COLO668 (cell line): ENCODE data around the gene RPL41.
"Not testable (repeated sequence)": the region's sequence is repeated elsewhere in the genome, so short reads cannot be mapped to it uniquely, and the experiment has no call there.

Experiments used
- DNase-seq: peaks from one replicate; lab custom pipeline; 2025; ENCODE audit not compliant: unreplicated experiment; lab: John Stamatoyannopoulos, UW

Gene RPL41

GRCh38 chr12:56153678-56154065 lies 37.2 kb downstream of the RPL41 start:
- DNase-seq: no peak

GRCh38 chr12:56154246-56154771 lies 37.9 kb downstream of the RPL41 start:
- DNase-seq: no peak

GRCh38 chr12:56154818-56155217 lies 38.4 kb downstream of the RPL41 start:
- DNase-seq: no peak

GRCh38 chr12:56155256-56155845 lies 38.9 kb downstream of the RPL41 start:
- DNase-seq: no peak

- DNase-seq: not testable (repeated sequence)
Measured at GRCh38 chr12:56156464-56157200, 40.2 kb downstream of the RPL41 start.

GRCh38 chr12:56157201-56158028 lies 41.0 kb downstream of the RPL41 start:
- DNase-seq: peak; percentile 69

GRCh38 chr12:56158029-56158925 lies 41.8 kb downstream of the RPL41 start, which contains the start of gene MYL6:
MYL6 (plus strand) TSS chr12:56158359; CDS start chr12:56158402, 43 bp downstream.
- peak; percentile 89 for DNase-seq

GRCh38 chr12:56158926-56159461 lies 42.6 kb downstream of the RPL41 start:
- DNase-seq: no peak

- no peak for DNase-seq
Measured at GRCh38 chr12:56159482-56160192, 43.2 kb downstream of the RPL41 start.

GRCh38 chr12:56160193-56160763 lies 43.8 kb downstream of the RPL41 start:
- DNase-seq: no peak

GRCh38 chr12:56160894-56161689 lies 44.7 kb downstream of the RPL41 start:
- DNase-seq: no peak

- DNase-seq: no peak
Measured at GRCh38 chr12:56161690-56162351, 45.4 kb downstream of the RPL41 start.

GRCh38 chr12:56162468-56163290 lies 46.2 kb downstream of the RPL41 start:
- no peak for DNase-seq

- DNase-seq: no peak
Measured at GRCh38 chr12:56163533-56164344, 47.3 kb downstream of the RPL41 start.

GRCh38 chr12:56164345-56164729 lies 47.9 kb downstream of the RPL41 start:
- DNase-seq: no peak

GRCh38 chr12:56165369-56165768 lies 48.9 kb downstream of the RPL41 start:
- DNase-seq: no peak
